ENCODE measurements around the gene TPST2. TPM values are rescaled to one million over a fixed set of nuclear protein-coding genes. Genes with fewer than 3 reads are reported as not detected.
A peak's percentile ranks its signal among the peaks of the same experiment; 100 is the strongest.

TPST2 gene
- total RNA-seq, 1 donor = 25.0 TPM

- peak; percentile 37 for DNase-seq (ENCODE audit: low read depth)
- H3K4me3 ChIP-seq (ENCODE audit: low read depth, low read length) = no peak overlapping the region
- no peak for TF ChIP-seq CTCF (IDR thresholded peaks at IDR 0.05; ENCODE audit: insufficient read depth, low read depth, low read length)
These were observed 37.5 kb downstream of the TPST2 start for GRCh38 chr22:26552466-26552865.

- no peak overlapping the region for H3K4me3 ChIP-seq (ENCODE audit: low read depth, low read length)
- no peak for TF ChIP-seq CTCF (IDR thresholded peaks at IDR 0.05; ENCODE audit: insufficient read depth, low read depth, low read length)
- DNase-seq (ENCODE audit: low read depth) = no peak
These were observed 38.4 kb downstream of the TPST2 start for GRCh38 chr22:26551568-26551967.

- no peak overlapping the region for H3K4me3 ChIP-seq (ENCODE audit: low read depth, low read length)
- TF ChIP-seq CTCF (IDR thresholded peaks at IDR 0.05; ENCODE audit: insufficient read depth, low read depth, low read length) = no peak
- peak; percentile 89 for DNase-seq (ENCODE audit: low read depth)
These were observed 39.4 kb downstream of the TPST2 start for GRCh38 chr22:26550498-26551033.

- TF ChIP-seq CTCF (IDR thresholded peaks at IDR 0.05; ENCODE audit: insufficient read depth, low read depth, low read length) = no peak
- no peak for DNase-seq (ENCODE audit: low read depth)
- H3K4me3 ChIP-seq (ENCODE audit: low read depth, low read length) = no peak overlapping the region
These were observed 39.9 kb downstream of the TPST2 start for GRCh38 chr22:26549902-26550497.

- no peak for TF ChIP-seq CTCF (IDR thresholded peaks at IDR 0.05; ENCODE audit: insufficient read depth, low read depth, low read length)
- no peak overlapping the region for H3K4me3 ChIP-seq (ENCODE audit: low read depth, low read length)
- no peak for DNase-seq (ENCODE audit: low read depth)
These were observed 40.9 kb downstream of the TPST2 start for GRCh38 chr22:26548984-26549383.

GRCh38 chr22:26548303-26548702 is 41.6 kb downstream of the TPST2 start:
- TF ChIP-seq CTCF (IDR thresholded peaks at IDR 0.05; ENCODE audit: insufficient read depth, low read depth, low read length) = no peak
- no peak overlapping the region for H3K4me3 ChIP-seq (ENCODE audit: low read depth, low read length)
- DNase-seq (ENCODE audit: low read depth) = no peak

- no peak for DNase-seq (ENCODE audit: low read depth)
- H3K4me3 ChIP-seq (ENCODE audit: low read depth, low read length) = no peak overlapping the region
- no peak for TF ChIP-seq CTCF (IDR thresholded peaks at IDR 0.05; ENCODE audit: insufficient read depth, low read depth, low read length)
These were observed 42.1 kb downstream of the TPST2 start for GRCh38 chr22:26547837-26548236.
